Activated T-cell treated with anti-CD3 and anti-CD28 coated beads, Interleukin-2, amount 50 U/mL, for 48 hours (primary cell): ENCODE data around the gene ZNF106.

Experiments
- DNase-seq, 2 experiments: peaks; one replicate each; pipeline ENCODE4 v3.0.0-alpha.2; 2020

Gene ZNF106

GRCh38 chr15:42364529-42364928 lies 126.4 kb downstream of the ZNF106 start:
- DNase-seq: no peak

- DNase-seq: no peak
Measured at GRCh38 chr15:42363942-42364341, 127.0 kb downstream of the ZNF106 start.

- DNase-seq: no peak
Measured at GRCh38 chr15:42363487-42363886, 127.5 kb downstream of the ZNF106 start.
